ENCODE results near the gene RUVBL1.

RUVBL1 gene

DNA sequence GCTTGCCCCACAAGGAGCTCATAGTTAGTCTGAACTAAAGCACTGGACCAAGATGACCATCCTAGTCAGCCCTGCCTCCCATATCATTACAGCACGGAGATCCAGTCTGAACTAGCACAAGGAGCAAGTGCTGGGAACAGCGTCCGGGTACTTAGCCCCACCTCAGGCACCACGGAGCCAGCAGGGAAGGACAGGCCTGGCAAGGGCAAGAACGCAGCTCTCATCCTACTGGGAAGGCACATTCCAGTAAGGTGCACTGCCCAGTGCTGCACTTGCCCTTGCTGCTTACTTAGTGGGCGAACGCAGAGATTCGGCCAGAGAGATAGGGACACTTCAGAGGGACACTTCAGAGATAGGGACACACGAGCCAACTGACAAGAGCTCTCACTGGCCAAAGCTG is 43.8 kb downstream of the RUVBL1 start:
- H3K36me3 ChIP-seq (replicated peaks; ENCODE audit: insufficient read depth, low read length): no peaks in the 10 kb centered on the region
- H3K4me1 ChIP-seq (ENCODE audit: low read length): peaks cover 12% of the 10 kb centered on the region
- no peaks in the 10 kb centered on the region for H3K27me3 ChIP-seq (replicated peaks; ENCODE audit: insufficient read depth, low read length)
- H3K9me3 ChIP-seq (replicated peaks; ENCODE audit: insufficient read depth, low read length): no peaks in the 10 kb centered on the region
- no peak overlapping the region for H2AFZ ChIP-seq (ENCODE audit: low read length)
- TF ChIP-seq, protein P1, sequence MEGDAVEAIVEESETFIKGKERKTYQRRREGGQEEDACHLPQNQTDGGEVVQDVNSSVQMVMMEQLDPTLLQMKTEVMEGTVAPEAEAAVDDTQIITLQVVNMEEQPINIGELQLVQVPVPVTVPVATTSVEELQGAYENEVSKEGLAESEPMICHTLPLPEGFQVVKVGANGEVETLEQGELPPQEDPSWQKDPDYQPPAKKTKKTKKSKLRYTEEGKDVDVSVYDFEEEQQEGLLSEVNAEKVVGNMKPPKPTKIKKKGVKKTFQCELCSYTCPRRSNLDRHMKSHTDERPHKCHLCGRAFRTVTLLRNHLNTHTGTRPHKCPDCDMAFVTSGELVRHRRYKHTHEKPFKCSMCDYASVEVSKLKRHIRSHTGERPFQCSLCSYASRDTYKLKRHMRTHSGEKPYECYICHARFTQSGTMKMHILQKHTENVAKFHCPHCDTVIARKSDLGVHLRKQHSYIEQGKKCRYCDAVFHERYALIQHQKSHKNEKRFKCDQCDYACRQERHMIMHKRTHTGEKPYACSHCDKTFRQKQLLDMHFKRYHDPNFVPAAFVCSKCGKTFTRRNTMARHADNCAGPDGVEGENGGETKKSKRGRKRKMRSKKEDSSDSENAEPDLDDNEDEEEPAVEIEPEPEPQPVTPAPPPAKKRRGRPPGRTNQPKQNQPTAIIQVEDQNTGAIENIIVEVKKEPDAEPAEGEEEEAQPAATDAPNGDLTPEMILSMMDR (IDR thresholded peaks at IDR 0.05; ENCODE audit: low read length): no peak
- TF ChIP-seq EZH2 (optimal IDR thresholded peaks at IDR 0.05; ENCODE audit: low read depth, low read length) (no peak), EZH2phosphoT487 (IDR thresholded peaks at IDR 0.05; ENCODE audit: low read length) (no peak)
- H3K9ac ChIP-seq (ENCODE audit: low read length): no peak overlapping the region
- no peak for DNase-seq
- H3K79me2 ChIP-seq (ENCODE audit: low read length): no peaks in the 10 kb centered on the region
- peaks cover 8% of the 10 kb centered on the region; the same call in 1 of the 2 replicates for H4K20me1 ChIP-seq (ENCODE audit: insufficient read depth, low read length)
- H3F3A ChIP-seq (ENCODE audit: insufficient read depth, low read length): peaks cover 7% of the 10 kb centered on the region
- H3K4me3 ChIP-seq (ENCODE audit: low read length): no peak overlapping the region
- H3K4me2 ChIP-seq (ENCODE audit: low read depth, low read length): no peak overlapping the region
- no peaks in the 10 kb centered on the region for H3K9me2 ChIP-seq (replicated peaks; ENCODE audit: insufficient read depth, low read length)
- H3K27ac ChIP-seq (ENCODE audit: low read length): no peak overlapping the region

DNA sequence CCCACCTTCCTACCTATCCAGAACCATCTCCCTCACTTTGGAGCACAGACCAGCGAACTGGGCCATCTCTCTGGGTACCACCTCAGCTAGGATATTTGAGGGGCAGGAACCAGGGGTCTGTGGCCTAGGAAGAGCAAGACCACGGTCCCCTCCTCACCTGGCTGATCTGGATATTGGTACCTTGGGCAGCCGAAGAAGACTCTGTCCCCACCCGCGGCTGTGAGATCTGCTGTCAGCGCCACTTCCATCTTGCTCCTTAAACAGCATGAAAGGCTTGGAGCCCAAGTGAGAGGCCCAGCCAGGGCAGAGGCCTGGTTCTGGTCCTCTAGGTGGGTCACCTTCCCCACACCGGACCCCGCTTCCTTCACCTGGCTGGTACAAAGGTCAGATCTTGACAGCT is 44.7 kb downstream of the RUVBL1 start:
- no peaks in the 10 kb centered on the region for H3K79me2 ChIP-seq (ENCODE audit: low read length)

DNA sequence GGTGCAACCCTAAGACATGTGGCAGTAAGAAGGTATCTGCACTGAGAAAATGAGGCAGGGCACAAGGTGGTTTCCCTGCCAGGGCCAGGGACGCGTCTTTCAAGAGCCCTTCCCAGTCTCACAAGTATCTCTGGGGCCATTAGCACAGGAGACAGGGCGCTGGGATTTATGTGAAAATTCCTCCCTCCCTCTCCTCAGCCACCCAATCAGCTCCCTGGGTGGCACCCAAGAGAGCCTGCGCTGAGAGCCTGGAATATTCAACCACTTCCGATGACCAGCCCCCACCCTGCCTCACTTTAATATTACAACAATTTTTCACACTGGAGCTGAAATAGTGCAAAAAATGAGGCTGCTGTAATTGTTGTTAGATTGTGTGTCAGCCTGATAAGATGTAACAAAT is 45.3 kb downstream of the RUVBL1 start:
- Histone ChIP-seq H3K27ac (ENCODE audit: low read length) (no peak overlapping the region), H3F3A (ENCODE audit: insufficient read depth, low read length) (peaks cover 20% of the 10 kb centered on the region), H3K36me3 (replicated peaks; ENCODE audit: insufficient read depth, low read length) (no peaks in the 10 kb centered on the region), H3K79me2 (ENCODE audit: low read length) (no peaks in the 10 kb centered on the region), H3K9me3 (replicated peaks; ENCODE audit: insufficient read depth, low read length) (no peaks in the 10 kb centered on the region), H3K9me2 (replicated peaks; ENCODE audit: insufficient read depth, low read length) (no peaks in the 10 kb centered on the region), H3K27me3 (replicated peaks; ENCODE audit: insufficient read depth, low read length) (no peaks in the 10 kb centered on the region), H2AFZ (ENCODE audit: low read length) (no peak overlapping the region), H3K4me3 (ENCODE audit: low read length) (no peak overlapping the region), H3K9ac (ENCODE audit: low read length) (no peak overlapping the region), H3K4me1 (ENCODE audit: low read length) (peaks cover 13% of the 10 kb centered on the region), H3K4me2 (ENCODE audit: low read depth, low read length) (no peak overlapping the region), H4K20me1 (ENCODE audit: insufficient read depth, low read length) (peaks cover 12% of the 10 kb centered on the region; the same call in 1 of the 2 replicates)
- TF ChIP-seq, protein P1 (IDR thresholded peaks at IDR 0.05; ENCODE audit: low read length): no peak
- TF ChIP-seq EZH2 (optimal IDR thresholded peaks at IDR 0.05; ENCODE audit: low read depth, low read length): no peak
- no peak for TF ChIP-seq EZH2phosphoT487 (IDR thresholded peaks at IDR 0.05; ENCODE audit: low read length)
- DNase-seq: no peak

More for the DNA sequence above, 44.7 kb downstream of the RUVBL1 start:
- Histone ChIP-seq H3K4me1 (ENCODE audit: low read length) (peaks cover 13% of the 10 kb centered on the region), H4K20me1 (ENCODE audit: insufficient read depth, low read length) (peaks cover 8% of the 10 kb centered on the region; the same call in 1 of the 2 replicates), H3K27ac (ENCODE audit: low read length) (no peak overlapping the region), H3K9me3 (replicated peaks; ENCODE audit: insufficient read depth, low read length) (no peaks in the 10 kb centered on the region), H3K36me3 (replicated peaks; ENCODE audit: insufficient read depth, low read length) (no peaks in the 10 kb centered on the region), H2AFZ (ENCODE audit: low read length) (no peak overlapping the region), H3K9ac (ENCODE audit: low read length) (no peak overlapping the region), H3K4me2 (ENCODE audit: low read depth, low read length) (no peak overlapping the region), H3F3A (ENCODE audit: insufficient read depth, low read length) (peaks cover 15% of the 10 kb centered on the region), H3K9me2 (replicated peaks; ENCODE audit: insufficient read depth, low read length) (no peaks in the 10 kb centered on the region), H3K27me3 (replicated peaks; ENCODE audit: insufficient read depth, low read length) (no peaks in the 10 kb centered on the region), H3K4me3 (ENCODE audit: low read length) (no peak overlapping the region)
- TF ChIP-seq EZH2phosphoT487 (IDR thresholded peaks at IDR 0.05; ENCODE audit: low read length) (no peak), EZH2 (optimal IDR thresholded peaks at IDR 0.05; ENCODE audit: low read depth, low read length) (no peak)
- TF ChIP-seq, protein P1 (IDR thresholded peaks at IDR 0.05; ENCODE audit: low read length): no peak
- no peak for DNase-seq

Measured in MM.1S (cell line).